CMK (cell line): Measurements from ENCODE around the gene EPHA1.
"Not testable (repeated sequence)": the region's sequence is repeated elsewhere in the genome, so short reads cannot be mapped to it uniquely, and the experiment has no call there.

ENCODE experiments used
- DNase-seq: peaks from one replicate; pipeline ENCODE4 v3.0.0-alpha.2; 2010; ENCODE audit warnings: low read depth

Gene EPHA1

DNA sequence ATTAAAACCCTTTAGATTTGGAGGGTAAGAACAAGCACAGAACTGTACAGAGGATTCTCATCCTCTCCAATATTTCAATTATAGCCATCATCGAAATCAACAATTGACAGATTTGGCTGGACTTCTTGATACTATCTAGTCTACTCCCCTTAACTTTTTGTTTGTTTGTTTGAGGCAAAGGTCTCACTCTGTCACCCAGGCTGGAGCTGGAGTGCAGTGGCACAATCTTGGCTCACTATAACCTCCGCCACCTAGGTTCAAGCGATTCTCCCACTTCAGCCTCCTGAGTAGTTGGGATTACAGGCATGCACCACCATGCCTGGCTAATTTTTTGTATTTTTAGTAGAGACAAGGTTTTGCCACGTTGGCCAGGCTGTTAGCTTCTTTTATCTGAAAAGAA, 6.4 kb downstream of the EPHA1 start:
- DNase-seq, result not testable (repeated sequence)

DNA sequence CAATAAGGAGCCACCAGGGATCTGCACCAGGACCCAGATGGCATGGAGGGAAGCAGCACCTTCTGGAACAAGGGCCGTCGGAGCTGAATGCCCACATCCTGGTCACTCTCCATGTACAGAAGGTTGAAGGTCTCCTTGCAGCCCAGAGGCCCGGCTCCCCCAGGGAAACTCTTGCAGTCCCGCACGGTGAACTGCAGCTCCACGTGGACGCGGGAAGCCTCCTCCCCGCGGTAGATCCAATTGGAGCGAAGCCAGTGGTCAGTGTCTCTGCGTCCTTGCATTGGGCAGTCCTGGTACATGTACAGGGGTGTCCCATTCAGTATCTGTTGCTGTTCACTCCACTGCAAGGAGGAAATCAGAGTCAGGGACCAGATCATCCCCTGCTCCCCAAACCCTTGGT, 7.4 kb downstream of the EPHA1 start:
- DNase-seq, result no peak

DNA sequence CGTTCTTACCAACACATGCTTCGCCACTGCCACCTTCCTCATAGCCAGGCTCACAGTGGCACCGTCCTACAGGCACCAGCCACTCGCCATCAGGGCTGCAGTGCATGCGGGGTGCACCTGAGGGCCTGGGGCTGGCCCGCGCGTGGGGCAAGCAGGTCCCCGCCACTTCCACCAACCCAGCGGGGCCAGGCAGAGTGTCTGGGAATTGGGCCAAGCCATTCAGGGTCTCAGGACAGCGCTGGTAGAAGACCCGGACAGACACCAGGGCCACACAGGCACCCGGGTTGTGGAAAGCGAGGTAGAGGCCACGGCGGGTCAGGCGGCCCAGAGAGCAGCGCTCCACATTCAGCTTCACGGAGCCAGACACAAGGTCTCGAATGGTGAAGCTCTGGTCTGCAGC, 9.0 kb downstream of the EPHA1 start:
- no peak for DNase-seq

DNA sequence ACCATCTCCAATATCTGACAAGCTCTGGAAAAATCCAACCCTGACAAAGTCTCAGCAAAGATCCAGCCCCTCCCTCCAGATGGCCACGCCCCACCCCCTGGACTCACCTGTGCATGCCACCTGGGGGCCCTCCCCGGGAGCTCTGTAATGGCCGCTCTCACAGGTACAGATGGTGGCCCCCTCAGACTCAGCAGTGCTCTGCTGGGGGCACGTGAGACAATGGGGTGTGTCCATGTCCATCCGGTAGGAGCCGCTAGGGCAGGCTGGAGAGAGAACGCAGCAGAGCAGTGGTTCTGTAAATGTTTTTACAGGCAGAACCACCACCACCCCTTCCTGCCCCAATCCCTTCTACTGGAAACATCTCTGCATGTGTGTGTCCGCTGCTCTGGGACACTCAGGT, 9.5 kb downstream of the EPHA1 start:
- DNase-seq, result no peak

DNA sequence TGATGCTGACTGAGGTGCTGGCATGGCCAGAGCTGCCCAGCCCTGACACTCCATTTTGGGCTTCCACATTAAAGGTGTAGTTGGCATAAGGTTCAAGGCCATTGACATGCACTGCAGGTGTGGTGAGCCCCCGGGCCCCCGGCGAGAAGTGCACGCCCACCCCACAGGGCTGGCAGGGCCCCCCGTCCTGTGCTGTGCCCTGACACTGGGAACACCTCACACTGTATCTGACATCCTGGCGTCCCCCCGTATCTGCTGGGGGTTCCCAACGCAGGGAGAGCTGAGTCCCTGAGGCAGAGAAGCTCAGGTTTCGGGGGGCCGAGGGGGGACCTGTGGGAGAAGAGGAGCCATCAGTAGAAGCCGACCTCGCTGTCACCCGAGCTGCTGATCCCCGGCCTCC, 10.0 kb downstream of the EPHA1 start:
- no peak for DNase-seq

DNA sequence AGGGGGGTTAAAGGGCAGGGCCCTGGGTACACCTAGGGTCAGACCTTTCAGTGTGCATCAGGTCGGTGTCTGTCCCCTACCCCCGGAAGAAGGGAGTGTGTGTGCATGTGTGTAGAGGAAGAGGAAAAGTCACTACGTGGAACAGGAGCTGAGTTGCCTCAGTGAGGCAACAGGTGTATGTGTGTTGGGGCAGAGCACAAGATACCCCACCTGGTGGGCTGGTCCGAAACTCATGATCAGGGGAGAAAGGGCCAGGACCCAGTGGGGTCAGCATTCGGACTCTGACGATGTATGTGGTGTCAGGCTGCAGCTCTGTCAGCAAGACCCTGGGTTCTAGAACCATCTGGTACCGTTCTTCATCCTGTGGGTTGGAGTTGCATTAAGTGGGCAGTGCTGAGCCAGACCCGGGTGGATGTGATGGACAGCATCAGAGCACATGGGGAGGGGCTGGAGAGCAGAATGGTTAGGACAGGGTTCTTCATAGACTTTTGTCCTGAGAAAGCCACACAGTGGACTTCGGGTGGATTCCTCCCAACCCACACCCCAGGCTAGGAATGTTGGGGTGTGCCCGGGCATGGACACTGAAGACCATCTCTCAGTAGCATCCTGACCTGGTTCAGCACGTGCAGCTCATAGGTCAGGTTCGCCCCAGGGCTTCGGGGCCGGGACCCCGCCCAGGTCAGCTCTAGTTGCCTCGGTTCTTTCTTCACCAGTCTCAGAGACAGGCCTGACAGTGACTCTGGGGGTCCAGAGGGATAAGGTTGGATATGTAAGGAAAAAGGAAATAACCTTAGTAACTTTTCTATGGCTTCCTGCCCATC, 10.7 kb downstream of the EPHA1 start:
- no peak for DNase-seq

DNA sequence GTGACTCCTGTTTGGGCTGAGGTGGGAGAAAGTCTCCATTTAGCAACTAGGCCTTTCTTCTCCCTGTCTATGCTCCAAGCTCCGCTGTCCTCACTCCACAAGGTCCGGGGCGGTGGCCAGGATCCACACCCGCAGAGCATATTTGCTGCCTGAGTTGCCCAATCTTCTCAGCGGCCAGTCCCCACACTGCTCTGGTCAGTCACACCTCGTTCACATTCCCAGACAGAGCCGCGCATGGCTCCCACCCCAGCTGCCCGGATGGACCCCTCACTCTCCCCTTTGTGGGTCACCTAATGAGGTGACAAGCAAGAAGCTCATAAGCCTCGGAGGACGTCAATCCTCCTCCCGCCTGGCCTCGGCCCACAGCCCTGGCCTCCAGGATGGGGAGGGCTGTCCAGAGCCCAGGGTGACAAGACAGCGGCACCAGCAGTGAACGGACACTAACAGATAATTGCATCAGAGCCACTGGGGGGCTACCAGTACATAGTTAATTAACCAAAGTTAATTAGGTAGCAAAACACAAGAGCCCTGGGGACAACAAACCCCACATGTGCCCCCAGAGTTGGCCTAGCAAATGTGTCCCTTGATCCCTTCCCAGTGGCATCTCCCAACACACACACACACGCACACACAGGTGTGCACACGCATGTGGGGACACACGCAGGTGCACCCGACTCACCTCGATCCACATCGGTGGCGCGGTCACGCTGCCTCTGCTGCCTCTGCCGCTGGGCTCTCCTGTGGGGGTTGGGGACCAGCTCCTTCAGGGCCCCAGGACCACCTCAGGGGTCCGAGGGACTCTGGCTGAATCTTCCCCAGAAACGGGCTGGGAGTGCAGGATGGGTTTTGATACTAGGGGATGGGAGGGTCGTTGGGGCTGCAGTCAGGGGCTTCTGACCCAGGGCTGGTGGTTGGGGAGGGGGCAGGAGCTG, 11.8 kb downstream of the EPHA1 start:
- no peak for DNase-seq

DNA sequence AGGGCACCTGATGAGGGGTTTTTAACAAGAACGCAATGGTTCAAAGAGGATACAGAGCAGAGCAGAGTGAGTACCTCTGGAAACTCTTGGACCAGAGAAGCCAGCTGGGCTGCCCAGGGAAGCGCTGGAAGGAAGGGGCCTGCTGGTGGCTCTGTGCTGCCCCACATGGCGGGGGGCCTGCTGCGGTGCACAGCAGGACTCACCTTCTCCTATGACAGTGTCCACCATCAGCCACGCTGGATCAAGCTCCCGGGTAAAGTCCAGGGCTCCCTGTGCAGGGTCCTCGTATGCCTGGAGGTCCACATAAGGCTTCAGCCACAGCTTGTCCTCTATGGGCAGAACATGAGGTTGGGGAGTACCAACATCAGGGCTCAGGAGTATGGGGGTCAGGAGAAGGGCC, 12.5 kb downstream of the EPHA1 start:
- DNase-seq, result no peak

DNA sequence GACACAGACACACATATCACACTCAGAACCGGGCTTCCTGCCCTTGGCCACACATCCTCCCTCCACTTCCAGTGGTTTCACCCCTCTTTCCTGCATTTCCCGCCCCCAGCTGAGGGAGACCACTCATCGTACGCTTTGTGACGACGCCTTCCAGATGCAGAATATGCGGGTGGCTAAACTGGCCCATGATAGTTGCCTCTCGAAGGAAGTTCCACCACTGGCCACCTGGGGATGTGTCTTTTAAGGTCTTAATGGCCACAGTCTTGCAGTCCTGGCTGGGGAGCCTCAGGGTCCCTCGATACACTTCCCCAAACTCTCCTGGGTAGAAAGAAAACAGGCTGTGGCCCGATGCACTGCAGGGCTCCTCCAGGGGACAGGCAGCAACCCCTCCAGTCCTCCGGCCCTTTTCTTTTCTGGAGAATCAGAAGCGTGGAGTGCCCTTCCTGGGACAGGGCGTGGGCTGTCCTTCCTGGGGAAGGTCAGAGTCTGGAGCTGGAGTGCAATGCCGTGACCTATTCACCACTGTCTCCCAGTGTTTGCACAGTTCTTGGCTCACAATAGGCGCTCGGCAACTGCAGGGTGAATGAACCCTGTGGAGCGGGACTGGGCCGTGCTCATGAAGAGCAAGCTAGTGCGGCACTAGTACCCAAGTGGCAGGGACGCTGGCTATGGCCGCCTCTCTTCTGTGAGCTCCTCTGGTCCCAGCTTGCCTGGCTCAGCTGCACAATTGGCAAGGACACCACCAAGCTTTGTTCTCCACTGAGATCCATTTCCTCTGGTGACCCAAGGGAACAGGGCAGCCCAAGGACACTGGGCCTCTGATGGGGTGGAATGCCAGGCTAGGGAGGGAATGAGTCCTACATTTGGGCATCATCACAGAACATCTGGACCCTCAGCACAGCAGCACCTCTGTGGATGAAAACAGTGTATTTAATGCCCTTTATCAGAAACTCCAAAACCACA, 13.2 kb downstream of the EPHA1 start:
- no peak for DNase-seq

DNA sequence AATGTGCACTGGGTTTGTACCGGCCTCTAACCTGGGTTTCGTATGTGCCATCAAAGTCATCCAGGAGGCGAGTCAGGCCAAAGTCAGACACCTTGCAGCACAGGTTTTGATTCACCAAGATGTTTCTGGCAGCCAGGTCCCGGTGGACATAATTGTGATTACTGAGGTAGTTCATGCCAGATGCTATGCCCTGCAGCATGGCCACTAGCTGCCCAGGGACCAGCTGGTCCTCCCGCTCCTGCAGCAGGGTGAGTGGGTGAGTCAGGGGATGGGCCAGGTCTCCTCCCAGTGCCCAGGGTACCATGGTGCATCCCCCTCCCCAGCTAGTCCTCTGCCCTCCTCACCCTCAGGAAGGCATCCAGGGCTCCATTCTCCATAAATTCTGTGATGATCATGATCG, 13.9 kb downstream of the EPHA1 start:
- no peak for DNase-seq

DNA sequence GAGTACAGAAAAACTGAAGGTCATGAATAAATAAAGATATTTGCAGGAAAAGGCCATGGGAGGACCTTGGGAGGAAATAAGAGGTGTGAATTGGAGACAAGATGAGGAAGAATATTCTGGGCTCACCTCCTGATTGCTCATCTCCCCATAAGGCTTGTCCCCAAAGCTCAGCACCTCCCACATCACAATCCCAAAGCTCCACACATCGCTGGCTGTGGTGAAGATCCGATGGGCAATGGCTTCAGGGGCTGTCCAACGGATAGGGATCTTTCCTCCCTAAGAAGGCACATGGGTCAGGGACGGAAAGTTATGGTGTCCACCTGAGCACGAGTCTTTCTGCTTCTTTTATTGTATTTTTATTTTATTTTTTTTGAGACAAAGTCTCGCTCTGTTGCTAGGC, 14.6 kb downstream of the EPHA1 start:
- no peak for DNase-seq

DNA sequence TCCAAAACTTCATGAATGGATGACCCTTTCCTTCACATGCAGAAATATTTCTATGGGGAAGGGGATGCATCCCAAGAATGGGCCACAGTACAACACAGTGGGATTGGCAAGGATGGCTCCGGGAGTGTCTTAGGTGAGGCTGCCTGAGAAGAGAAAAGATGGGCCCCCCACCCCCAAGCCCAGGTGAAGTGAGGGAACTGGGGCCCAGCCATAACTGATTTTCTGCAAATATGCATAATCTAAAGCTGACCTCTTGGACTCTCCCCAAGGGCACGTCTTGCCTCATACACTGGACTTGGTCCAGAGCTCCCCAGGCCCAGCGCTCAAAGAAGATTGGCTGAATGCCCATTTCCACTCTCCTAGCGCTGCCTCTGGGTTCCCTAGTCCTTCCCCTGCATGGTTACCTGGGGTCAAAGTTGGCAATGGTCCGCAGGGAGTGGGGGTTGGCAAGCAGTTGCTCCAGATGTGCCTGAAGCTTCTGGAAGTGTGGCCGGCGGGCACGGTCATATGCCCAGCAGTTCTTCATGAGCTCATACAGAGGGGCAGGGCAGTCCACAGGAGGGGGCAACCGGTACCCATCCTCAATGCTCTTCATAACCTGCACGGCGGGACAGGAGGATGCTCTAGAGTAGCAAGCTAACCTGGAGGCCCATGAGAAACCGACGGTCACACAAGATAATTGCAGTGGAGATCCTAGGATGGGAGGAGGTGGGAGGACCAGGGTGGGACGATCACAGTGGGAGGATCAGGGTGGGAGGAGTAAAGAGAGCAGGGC, 15.2 kb downstream of the EPHA1 start:
- DNase-seq, result no peak

DNA sequence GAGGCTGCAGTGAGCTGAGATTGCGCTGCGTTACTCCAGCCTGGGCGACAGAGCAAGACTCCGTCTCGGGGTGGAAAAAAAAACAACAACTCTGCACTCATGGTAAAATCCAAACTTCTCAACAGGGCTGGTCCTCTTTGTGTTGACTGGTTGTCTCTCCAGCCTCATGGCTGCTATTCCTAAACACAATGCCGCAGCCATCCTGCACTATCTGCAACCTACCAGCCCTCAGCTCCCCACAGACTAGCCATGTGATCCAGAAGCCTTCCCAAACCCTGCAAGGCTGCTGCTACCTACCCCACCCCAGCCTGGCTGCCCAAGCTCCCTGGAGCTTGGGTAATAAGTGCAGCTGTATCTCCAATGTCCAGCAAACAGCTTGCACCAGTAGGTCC, 15.8 kb downstream of the EPHA1 start:
- no peak for DNase-seq

DNA sequence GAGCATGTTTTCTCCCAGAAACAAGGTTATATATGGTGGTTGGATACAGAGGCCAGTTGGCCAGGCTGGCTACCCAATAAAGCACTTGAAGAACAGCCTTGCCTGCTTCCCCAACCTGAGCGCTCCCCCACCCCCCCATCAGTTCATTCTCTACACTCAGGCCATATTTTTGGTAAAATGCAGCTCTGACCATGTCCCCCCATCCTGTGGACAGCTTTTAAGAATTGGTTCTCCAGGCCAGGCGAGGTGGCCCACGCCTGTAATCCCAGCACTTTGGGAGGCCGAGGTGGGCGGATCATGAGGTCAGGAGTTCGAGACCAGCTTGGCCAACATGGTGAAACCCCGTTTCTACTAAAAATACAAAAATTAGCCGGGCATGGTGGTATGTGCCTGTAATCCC, 16.2 kb downstream of the EPHA1 start:
- DNase-seq, result not testable (repeated sequence)

DNA sequence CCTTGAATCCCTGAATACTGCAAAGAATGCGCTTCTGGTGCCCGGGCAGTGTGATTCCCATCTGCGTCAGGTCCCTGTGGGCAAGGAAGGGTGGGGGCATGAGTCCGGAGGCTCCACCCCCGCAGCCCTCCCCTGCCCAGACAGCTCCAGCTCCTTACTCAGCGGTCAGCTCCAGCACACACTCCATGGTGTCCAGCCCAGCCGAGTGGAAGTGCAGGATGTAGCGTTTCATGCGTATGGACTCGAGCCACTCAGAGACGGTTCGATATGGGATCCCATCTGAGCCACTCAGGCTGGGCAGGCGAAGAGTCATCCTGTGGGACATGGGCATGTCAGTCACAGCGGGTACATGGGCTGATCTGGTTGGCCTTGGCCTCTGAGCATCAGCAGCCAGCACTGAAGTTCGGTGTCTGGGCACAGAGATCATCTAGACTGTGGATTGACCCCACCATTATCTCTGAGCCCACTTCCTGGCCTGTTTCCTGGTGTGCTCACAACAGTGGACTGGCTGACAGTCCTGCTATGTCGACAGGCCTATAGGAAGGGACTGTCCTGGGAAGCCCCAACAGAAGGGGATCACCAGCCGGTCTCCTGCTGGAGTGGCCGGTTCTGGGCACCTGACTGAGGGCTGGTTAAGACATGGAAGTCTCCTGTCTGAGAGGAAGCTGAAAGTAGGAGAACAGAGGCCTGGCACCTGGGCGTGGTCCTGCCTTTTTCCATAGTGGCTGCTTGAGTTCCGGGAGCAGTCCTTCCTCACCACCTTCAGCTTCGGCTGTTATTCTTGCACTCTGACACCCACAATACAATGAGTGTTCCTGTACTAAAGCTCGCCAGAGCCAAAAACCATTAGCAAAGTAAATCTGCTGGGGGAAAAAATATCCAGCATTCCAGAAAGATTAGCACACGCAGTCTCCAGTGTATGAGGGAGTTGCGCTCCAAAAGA, 16.9 kb downstream of the EPHA1 start:
- DNase-seq, result no peak

DNA sequence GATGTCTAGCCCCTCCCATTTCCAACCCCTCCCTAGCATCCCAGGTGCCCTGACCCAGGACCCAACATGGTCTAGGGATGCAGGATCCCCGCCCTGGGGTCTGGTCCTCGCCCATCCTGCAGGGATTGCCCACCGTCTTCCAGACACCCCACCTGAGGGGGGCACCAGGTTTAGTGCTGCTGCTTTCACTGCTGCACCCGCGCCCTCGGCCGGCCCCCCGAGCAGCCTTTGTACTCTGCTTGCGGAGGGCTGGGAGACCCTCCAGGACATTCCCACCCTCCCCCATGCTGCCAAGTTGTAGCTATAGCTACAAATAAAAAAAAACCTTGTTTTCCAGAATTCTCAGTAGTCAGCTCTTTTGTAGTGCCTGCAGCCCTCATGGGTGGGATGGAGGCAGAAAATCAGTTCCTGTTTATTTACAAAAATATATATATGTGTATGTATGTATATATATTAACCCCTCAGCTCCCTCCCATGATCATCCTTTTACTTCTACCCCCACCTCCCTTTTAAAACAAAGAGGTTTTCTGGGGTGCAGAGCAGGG, 17.8 kb downstream of the EPHA1 start:
- DNase-seq, result no peak

DNA sequence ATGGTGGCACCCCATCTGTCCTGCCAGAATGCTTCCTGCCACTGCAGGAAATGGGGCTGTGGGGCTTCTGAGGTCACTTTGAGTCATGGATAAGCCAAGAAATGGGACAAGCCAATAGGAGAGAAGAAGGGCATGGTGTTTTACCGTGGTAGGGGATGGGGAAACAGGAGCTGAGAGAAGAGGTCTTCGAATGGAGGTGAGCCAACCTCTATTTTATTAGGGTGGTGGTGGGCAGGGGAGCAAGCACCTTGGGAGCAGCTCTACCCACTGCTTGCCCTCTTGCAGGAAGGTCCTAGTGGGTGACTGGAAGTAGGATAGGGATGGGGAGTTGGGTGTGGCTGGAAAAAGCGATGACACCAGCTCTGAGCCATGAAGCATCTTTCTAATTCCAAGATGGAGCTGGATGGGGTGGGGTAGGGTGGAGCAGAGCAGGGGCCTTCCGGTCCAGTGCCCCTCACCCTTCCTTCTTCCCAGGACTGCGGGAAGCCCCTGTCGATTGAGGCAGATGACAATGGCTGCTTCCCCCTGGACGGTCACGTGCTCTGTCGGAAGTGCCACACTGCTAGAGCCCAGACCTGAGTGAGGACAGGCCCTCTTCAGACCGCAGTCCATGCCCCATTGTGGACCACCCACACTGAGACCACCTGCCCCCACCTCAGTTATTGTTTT, 18.4 kb downstream of the EPHA1 start:
- no peak for DNase-seq

DNA sequence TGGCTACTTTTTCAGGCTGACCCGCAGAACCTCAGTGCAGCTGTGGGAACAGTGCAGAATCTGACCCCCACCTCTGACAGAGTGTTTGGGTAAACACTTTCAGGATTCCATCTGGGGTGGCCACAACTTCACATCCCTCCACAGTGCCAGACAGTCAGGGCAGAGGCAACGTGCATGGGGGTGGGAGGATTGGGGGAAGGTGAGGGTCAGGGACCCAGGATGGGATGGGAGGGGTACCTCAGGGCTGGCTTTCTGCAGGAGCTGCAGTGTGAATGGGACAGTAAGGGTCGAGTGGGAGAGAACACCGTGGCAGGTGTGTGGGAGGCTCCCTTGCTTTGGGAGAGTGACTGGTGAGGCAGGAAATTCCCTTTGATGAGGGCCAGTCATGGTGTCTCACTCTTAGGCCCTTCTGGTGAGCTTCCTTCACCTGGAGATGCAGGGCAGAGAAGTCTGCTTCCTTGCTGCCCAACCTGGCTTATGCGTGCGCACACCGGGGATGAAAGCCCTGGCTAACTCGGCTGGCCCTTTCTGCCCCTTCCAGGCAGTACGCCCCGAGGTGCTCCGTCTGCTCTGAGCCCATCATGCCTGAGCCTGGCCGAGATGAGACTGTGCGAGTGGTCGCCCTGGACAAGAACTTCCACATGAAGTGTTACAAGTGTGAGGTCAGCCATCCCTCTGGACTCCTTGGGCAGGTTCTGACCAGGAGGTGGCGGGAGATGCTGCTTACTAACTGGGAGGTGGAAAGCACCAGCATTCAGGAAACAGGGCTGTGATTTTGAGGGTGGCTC, 19.1 kb downstream of the EPHA1 start:
- DNase-seq, result no peak
